ENCODE results near the gene FEM1A. TPM values are rescaled to one million over a fixed set of nuclear protein-coding genes. Genes with fewer than 3 reads are reported as not detected.
"Not testable (repeated sequence)": the region's sequence is repeated elsewhere in the genome, so short reads cannot be mapped to it uniquely, and the experiment has no call there.

FEM1A gene
- total RNA-seq, 3 donors from 2014 or later: 31.8 to 35.8 (median 34.7) TPM

GRCh38 chr19:4811328-4812131 is 20.0 kb downstream of the FEM1A start:
- Mint-ChIP-seq H3K4me1 (ENCODE audit: low read depth) (peaks cover 21% of the 10 kb centered on the region), H3K36me3 (ENCODE audit: insufficient read depth) (peaks cover under 1% of the 10 kb centered on the region), H3K9me3 (no peaks in the 10 kb centered on the region), H3K4me3 (no peak overlapping the region), H3K27me3 (ENCODE audit: low read depth) (no peaks in the 10 kb centered on the region)
- ATAC-seq (peak; percentile 65 to 78), DNase-seq (peak; percentile 92)

DNA sequence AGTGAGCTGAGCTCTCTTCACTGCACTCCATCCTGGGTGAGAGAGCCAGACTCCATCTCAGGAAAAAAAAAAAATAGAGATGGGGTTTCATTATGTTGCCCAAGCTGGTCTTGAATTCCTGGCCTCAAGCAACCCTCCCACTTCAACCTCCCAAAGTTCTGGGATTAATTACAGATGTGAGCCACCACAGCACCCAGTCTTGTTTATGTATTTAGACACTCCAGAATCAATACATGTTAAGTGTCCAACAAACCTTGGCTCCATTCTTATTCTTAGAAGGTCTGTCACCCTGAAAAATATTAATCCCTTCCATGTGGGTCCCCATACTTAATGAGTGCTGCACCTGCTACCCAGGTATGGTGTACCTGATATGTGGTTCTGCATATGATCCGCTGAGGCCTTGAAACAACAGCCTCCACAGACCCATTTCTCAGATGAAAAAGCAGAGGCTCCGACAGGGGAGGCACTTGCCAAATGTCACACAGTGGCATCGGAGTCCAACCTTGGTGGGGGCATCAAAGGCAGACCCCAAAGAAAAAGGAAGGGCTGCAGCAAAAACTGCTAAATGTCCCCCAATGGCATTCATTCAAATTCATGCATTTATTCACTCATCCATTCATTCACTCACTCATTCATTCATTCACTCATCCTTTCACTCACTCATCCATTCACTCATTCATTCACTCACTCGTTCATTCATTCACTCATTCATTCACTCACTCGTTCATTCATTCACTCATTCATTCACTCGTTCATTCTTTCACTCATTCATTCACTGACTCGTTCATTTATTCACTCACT is 23.3 kb downstream of the FEM1A start:
- Mint-ChIP-seq H3K4me1 (ENCODE audit: low read depth) (peaks cover 23% of the 10 kb centered on the region), H3K9me3 (no peaks in the 10 kb centered on the region), H3K4me3 (peak overlapping the region; percentile 76), H3K27me3 (ENCODE audit: low read depth) (no peaks in the 10 kb centered on the region), H3K36me3 (ENCODE audit: insufficient read depth) (peaks cover 7% of the 10 kb centered on the region)
- DNase-seq (no peak), ATAC-seq (no peak)

GRCh38 chr19:4815426-4816201 is 24.1 kb downstream of the FEM1A start:
- ATAC-seq (peak; percentile 90 to 91), DNase-seq (peak; percentile 71)
- H3K9me3 Mint-ChIP-seq: no peaks in the 10 kb centered on the region
- no peaks in the 10 kb centered on the region for H3K27me3 Mint-ChIP-seq (ENCODE audit: low read depth)
- peaks cover 7% of the 10 kb centered on the region for H3K36me3 Mint-ChIP-seq (ENCODE audit: insufficient read depth)
- H3K4me3 Mint-ChIP-seq: peak overlapping the region; percentile 76
- peaks cover 23% of the 10 kb centered on the region for H3K4me1 Mint-ChIP-seq (ENCODE audit: low read depth)

GRCh38 chr19:4816202-4816949 is 24.8 kb downstream of the FEM1A start:
- Mint-ChIP-seq H3K4me3 (no peak overlapping the region), H3K36me3 (ENCODE audit: insufficient read depth) (peaks cover 8% of the 10 kb centered on the region)
- ATAC-seq: no peak

DNA sequence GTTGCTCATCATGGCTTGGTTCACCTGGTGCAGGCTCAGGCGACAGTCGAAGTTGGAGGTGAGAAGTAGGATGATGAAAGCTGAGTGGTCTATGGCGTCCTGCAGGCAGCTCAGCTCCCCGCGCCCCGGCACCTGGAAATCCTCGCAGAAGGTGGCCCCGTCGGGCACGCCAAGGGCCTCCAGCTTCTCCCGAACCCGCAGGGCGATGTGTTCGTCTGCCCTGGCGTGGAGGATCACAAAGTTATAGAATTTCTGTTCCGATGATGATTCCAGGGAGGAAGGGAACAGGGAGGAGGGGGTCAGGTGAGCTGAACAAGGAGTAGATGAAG is 25.4 kb downstream of the FEM1A start:
- H3K27me3 Mint-ChIP-seq (ENCODE audit: low read depth): no peaks in the 10 kb centered on the region
- H3K36me3 Mint-ChIP-seq (ENCODE audit: insufficient read depth): peaks cover 9% of the 10 kb centered on the region
- H3K9me3 Mint-ChIP-seq: no peaks in the 10 kb centered on the region
- peaks cover 19% of the 10 kb centered on the region for H3K4me1 Mint-ChIP-seq (ENCODE audit: low read depth)
- no peak overlapping the region for H3K4me3 Mint-ChIP-seq
- ATAC-seq: no peak
- DNase-seq: no peak

More at GRCh38 chr19:4816202-4816949, 24.8 kb downstream of the FEM1A start:
- no peaks in the 10 kb centered on the region for H3K27me3 Mint-ChIP-seq (ENCODE audit: low read depth)
- DNase-seq: no peak
- H3K9me3 Mint-ChIP-seq: no peaks in the 10 kb centered on the region
- peaks cover 23% of the 10 kb centered on the region for H3K4me1 Mint-ChIP-seq (ENCODE audit: low read depth)

GRCh38 chr19:4817467-4818277 is 26.1 kb downstream of the FEM1A start:
- H3K9me3 Mint-ChIP-seq: no peaks in the 10 kb centered on the region

GRCh38 chr19:4821265-4821664 is 29.7 kb downstream of the FEM1A start:
- peaks cover 11% of the 10 kb centered on the region for H3K36me3 Mint-ChIP-seq (ENCODE audit: insufficient read depth)
- DNase-seq (no peak), ATAC-seq (no peak)
- no peak overlapping the region for H3K4me3 Mint-ChIP-seq
- no peaks in the 10 kb centered on the region for H3K27me3 Mint-ChIP-seq (ENCODE audit: low read depth)
- H3K9me3 Mint-ChIP-seq: no peaks in the 10 kb centered on the region
- H3K4me1 Mint-ChIP-seq (ENCODE audit: low read depth): peaks cover 3% of the 10 kb centered on the region

More at GRCh38 chr19:4817467-4818277, 26.1 kb downstream of the FEM1A start:
- ATAC-seq: no peak
- DNase-seq: no peak
- Mint-ChIP-seq H3K36me3 (ENCODE audit: insufficient read depth) (peaks cover 9% of the 10 kb centered on the region), H3K27me3 (ENCODE audit: low read depth) (no peaks in the 10 kb centered on the region), H3K4me1 (ENCODE audit: low read depth) (peaks cover 16% of the 10 kb centered on the region), H3K4me3 (no peak overlapping the region)

DNA sequence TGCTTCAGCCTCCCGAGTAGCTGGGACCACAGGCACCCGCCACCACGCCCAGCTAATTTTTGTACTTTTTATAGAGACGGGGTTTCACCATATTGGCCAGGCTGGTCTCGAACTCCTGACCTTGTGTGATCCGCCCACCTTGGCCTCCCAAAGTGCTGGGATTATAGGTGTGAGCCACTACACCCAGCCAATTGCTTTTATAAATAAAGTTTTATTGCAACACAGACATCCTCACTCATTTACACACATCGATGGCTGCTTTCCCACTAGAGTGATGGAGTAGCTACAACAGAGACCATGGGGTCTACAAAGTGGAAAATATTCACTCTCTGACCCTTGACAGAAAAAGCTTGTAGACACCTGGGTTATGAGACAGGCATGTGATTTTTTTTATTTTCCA is 30.8 kb downstream of the FEM1A start:
- H3K27me3 Mint-ChIP-seq (ENCODE audit: low read depth); H3K4me3 Mint-ChIP-seq; H3K36me3 Mint-ChIP-seq (ENCODE audit: insufficient read depth); ATAC-seq; H3K9me3 Mint-ChIP-seq; H3K4me1 Mint-ChIP-seq (ENCODE audit: low read depth); DNase-seq: not testable (repeated sequence)

DNA sequence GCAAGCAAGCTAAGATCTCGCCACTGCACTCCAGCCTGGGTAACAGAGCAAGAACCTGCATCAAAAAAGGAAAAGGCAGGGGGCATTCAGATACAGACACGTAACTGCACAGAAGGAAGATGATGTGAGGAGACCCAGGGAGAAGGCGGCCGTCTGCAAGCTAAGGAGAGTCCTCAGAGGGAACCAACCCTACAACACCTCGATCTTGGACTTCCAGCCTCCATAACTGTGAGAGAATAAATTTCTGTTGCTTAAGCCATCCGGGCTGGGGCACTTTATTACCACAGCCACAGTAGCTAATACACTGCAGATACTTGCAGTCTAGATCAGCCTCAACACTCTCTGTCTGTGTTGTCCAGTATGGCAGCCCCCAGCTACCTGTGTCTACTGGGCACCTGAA is 32.0 kb downstream of the FEM1A start:
- DNase-seq (no peak), ATAC-seq (no peak)
- no peaks in the 10 kb centered on the region for H3K27me3 Mint-ChIP-seq (ENCODE audit: low read depth)
- H3K9me3 Mint-ChIP-seq: no peaks in the 10 kb centered on the region
- no peak overlapping the region for H3K4me3 Mint-ChIP-seq
- H3K4me1 Mint-ChIP-seq (ENCODE audit: low read depth): peaks cover 4% of the 10 kb centered on the region
- H3K36me3 Mint-ChIP-seq (ENCODE audit: insufficient read depth): peaks cover 8% of the 10 kb centered on the region

- Mint-ChIP-seq H3K4me3 (peak overlapping the region; percentile 74), H3K4me1 (ENCODE audit: low read depth) (peaks cover 24% of the 10 kb centered on the region), H3K9me3 (no peaks in the 10 kb centered on the region), H3K36me3 (ENCODE audit: insufficient read depth) (peaks cover 4% of the 10 kb centered on the region), H3K27me3 (ENCODE audit: low read depth) (no peaks in the 10 kb centered on the region)
- DNase-seq (no peak), ATAC-seq (no peak)
These were observed 37.6 kb downstream of the FEM1A start for GRCh38 chr19:4829001-4829712.

GRCh38 chr19:4830332-4830731 is 38.8 kb downstream of the FEM1A start:
- Mint-ChIP-seq H3K36me3 (ENCODE audit: insufficient read depth) (peaks cover 4% of the 10 kb centered on the region), H3K27me3 (ENCODE audit: low read depth) (no peaks in the 10 kb centered on the region), H3K4me3 (peak overlapping the region; percentile 93), H3K9me3 (no peaks in the 10 kb centered on the region), H3K4me1 (ENCODE audit: low read depth) (peaks cover 24% of the 10 kb centered on the region)
- no peak for DNase-seq
- no peak for ATAC-seq

DNA sequence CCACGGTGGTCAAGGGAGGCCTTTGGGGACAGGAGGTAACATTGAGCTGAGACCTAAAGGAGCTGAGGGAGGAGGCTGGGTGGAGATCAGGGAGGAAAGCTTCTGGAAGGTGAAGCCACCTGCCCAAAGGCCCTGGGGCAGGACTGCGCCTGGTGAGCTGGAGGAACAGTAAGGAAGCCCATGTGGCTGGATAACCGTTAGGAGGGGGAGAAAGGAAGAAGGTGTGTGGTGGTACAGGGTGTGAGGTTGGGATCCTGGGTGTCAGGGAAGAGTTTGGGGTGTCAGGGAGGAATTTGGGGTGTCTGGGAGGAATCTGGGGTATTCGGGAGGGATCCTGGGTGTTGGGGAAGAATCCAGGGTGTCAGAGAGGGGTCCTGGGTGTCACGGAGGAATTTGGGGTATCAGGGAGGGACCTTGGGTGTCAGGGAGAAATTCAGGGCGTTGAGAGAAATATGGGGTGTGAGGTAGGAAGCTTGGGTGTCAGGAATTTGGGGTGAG is 39.3 kb downstream of the FEM1A start:
- ATAC-seq: no peak

More for the DNA sequence above, 39.3 kb downstream of the FEM1A start:
- Mint-ChIP-seq H3K36me3 (ENCODE audit: insufficient read depth) (peaks cover 4% of the 10 kb centered on the region), H3K27me3 (ENCODE audit: low read depth) (no peaks in the 10 kb centered on the region), H3K4me3 (peak overlapping the region; percentile 93), H3K4me1 (ENCODE audit: low read depth) (peaks cover 24% of the 10 kb centered on the region), H3K9me3 (no peaks in the 10 kb centered on the region)
- DNase-seq: no peak

Measured in activated T-cell treated with anti-CD3 and anti-CD28 coated beads, Interleukin-2, amount 50 U/mL, for 4 hours (primary cell).